CD14-positive monocyte (primary cell): ENCODE results near the gene SPAAR. TPM values are rescaled to one million over a fixed set of nuclear protein-coding genes. Genes with fewer than 3 reads are reported as not detected.

Experiments
- DNase-seq, 3 donors: peaks; one replicate each; pipeline ENCODE4 v3.0.0-alpha.2; 2011 to 2022
- H2AFZ ChIP-seq: 2 replicates; pipeline ENCODE4 v1.6.0; 2012; ENCODE audit warnings: mild to moderate bottlenecking, low read depth, low read length, inconsistent platforms; ENCODE audit not compliant: insufficient read depth, poor library complexity, severe bottlenecking
- H3K27ac ChIP-seq, 2 donors: 1 replicate in 1 of 2; 2 replicates in 1 of 2; pipeline ENCODE4 v1.5.1; 2012 to 2013; ENCODE audit warnings: low read length in 2 of 2, control low read depth in 1 of 2, inconsistent platforms in 1 of 2, low read depth in 1 of 2, mild to moderate bottlenecking in 1 of 2
- H3K27me3 ChIP-seq, 2 donors: one replicate each; pipeline versions ENCODE4 v1.6.0 to v1.6.1; 2011 to 2013; ENCODE audit warnings: low read length in 2 of 2; ENCODE audit not compliant: control insufficient read depth in 2 of 2, insufficient read depth in 2 of 2
- H3K36me3 ChIP-seq, 2 donors: replicated peaks in 1 of 2; 1 replicate in 1 of 2; 2 replicates in 1 of 2; pipeline versions ENCODE4 v1.5.1 to v1.6.1; 2012 to 2013; ENCODE audit warnings: low read length in 2 of 2, control low read depth in 1 of 2, inconsistent platforms in 1 of 2, mild to moderate bottlenecking in 1 of 2; ENCODE audit not compliant: insufficient read depth in 2 of 2, control insufficient read depth in 1 of 2
- H3K4me1 ChIP-seq, 2 donors: 1 replicate in 1 of 2; 2 replicates in 1 of 2; pipeline versions ENCODE4 v1.5.1 to v1.6.1; 2012 to 2013; ENCODE audit warnings: low read length in 2 of 2, control low read depth in 1 of 2, inconsistent platforms in 1 of 2, mild to moderate bottlenecking in 1 of 2, moderate library complexity in 1 of 2; ENCODE audit not compliant: insufficient read depth in 2 of 2, control insufficient read depth in 1 of 2
- H3K4me2 ChIP-seq: replicated peaks from 2 replicates; pipeline ENCODE3; 2012; ENCODE audit warnings: low read length, moderate library complexity, mild to moderate bottlenecking; ENCODE audit not compliant: poor library complexity, severe bottlenecking; ENCODE audit errors: extremely low read depth
- H3K4me3 ChIP-seq, 3 experiments: fragments of 200-600 bp in 1 of 3; sonication (generic) in 1 of 3; replicated peaks in 1 of 3; 1 replicate in 2 of 3; 2 replicates in 1 of 3; pipeline ENCODE4 v1.5.1; 2011 to 2013; ENCODE audit warnings: low read length in 3 of 3, mild to moderate bottlenecking in 3 of 3, control low read depth in 2 of 3, low read depth in 2 of 3, inconsistent platforms in 1 of 3, moderate library complexity in 1 of 3
- H3K79me2 ChIP-seq: 2 replicates; pipeline ENCODE4 v1.6.0; 2012; ENCODE audit warnings: mild to moderate bottlenecking, control low read depth, inconsistent platforms, low read length, moderate library complexity; ENCODE audit not compliant: insufficient read depth
- H3K9ac ChIP-seq: 2 replicates; pipeline ENCODE4 v1.6.0; 2017; ENCODE audit warnings: low read length, mild to moderate bottlenecking; ENCODE audit not compliant: insufficient read depth, poor library complexity, severe bottlenecking
- H3K9me3 ChIP-seq, 2 donors: replicated peaks in 1 of 2; 1 replicate in 1 of 2; 2 replicates in 1 of 2; pipeline versions ENCODE4 v1.5.1 to v1.6.1; 2012 to 2013; ENCODE audit warnings: low read length in 2 of 2, control low read depth in 1 of 2; ENCODE audit not compliant: control insufficient read depth in 1 of 2, insufficient read depth in 1 of 2
- H4K20me1 ChIP-seq: 2 replicates; pipeline ENCODE4 v1.6.0; 2012; ENCODE audit warnings: mild to moderate bottlenecking, low read length, control low read depth, moderate library complexity; ENCODE audit not compliant: insufficient read depth
- H3K27ac Mint-ChIP-seq, 7 donors: one replicate each; pipeline ENCODE4 v1.8.0; 2020; ENCODE audit warnings: mild to moderate bottlenecking in 7 of 7, mixed read lengths in 7 of 7, moderate library complexity in 6 of 7, inconsistent platforms in 2 of 7
- H3K27me3 Mint-ChIP-seq, 3 donors: one replicate each; pipeline ENCODE4 v1.8.0; 2021 to 2022; ENCODE audit warnings: low read depth in 3 of 3, mild to moderate bottlenecking in 3 of 3, mixed read lengths in 3 of 3, moderate library complexity in 3 of 3, inconsistent platforms in 1 of 3
- H3K36me3 Mint-ChIP-seq, 2 donors: one replicate each; pipeline ENCODE4 v1.8.0; 2020; ENCODE audit warnings: mixed read lengths in 2 of 2, inconsistent platforms in 1 of 2, mild to moderate bottlenecking in 1 of 2
- H3K4me1 Mint-ChIP-seq: one replicate; pipeline ENCODE4 v1.8.0; 2020; ENCODE audit warnings: mild to moderate bottlenecking, mixed read lengths
- H3K4me3 Mint-ChIP-seq, 2 donors: one replicate each; pipeline ENCODE4 v1.8.0; 2020; ENCODE audit warnings: mild to moderate bottlenecking in 2 of 2, mixed read lengths in 2 of 2, moderate library complexity in 1 of 2
- H3K9me3 Mint-ChIP-seq, 7 donors: one replicate each; pipeline ENCODE4 v1.8.0; 2020 to 2022; ENCODE audit warnings: mixed read lengths in 7 of 7, mild to moderate bottlenecking in 6 of 7, moderate library complexity in 6 of 7, inconsistent platforms in 2 of 7
- WGBS: methylation state at CpG from one replicate; pipeline ENCODE4 v1.1.5; 2013; ENCODE audit warnings: missing lambda C conversion rate; ENCODE audit not compliant: insufficient coverage; 5-methylcytosine and 5-hydroxymethylcytosine counted together
- intact Hi-C, 2 donors: fragments of 100-400 bp; cut with micrococcal nuclease; formaldehyde crosslinking; loops; one replicate each; pipeline versions ENCODE4 v1.15.0 to v1.15.1; 2023
- polyA plus RNA-seq, 3 donors: library from polyadenylated mRNA; depleted of rRNA in 1 of 3; unstranded in 2 of 3; stranded (reverse) in 1 of 3; fragments of 300-500 nt in 2 of 3; fragments of >200 nt in 1 of 3; fragmentation: Illumina TruSeq in 2 of 3; gene quantifications; 1 replicate in 2 of 3; 2 replicates in 1 of 3; pipeline ENCODE4 v1.2.3, GENCODE V29; 2012 to 2021
- TF ChIP-seq, protein P1 (sequence below): fragments of 200-600 bp; IDR thresholded peaks from one replicate; pipeline ENCODE4 v1.8.0; 2022; ENCODE audit warnings: antibody characterized with exemption, mild to moderate bottlenecking

Gene SPAAR
- polyA plus RNA-seq, 3 donors = not detected

DNA sequence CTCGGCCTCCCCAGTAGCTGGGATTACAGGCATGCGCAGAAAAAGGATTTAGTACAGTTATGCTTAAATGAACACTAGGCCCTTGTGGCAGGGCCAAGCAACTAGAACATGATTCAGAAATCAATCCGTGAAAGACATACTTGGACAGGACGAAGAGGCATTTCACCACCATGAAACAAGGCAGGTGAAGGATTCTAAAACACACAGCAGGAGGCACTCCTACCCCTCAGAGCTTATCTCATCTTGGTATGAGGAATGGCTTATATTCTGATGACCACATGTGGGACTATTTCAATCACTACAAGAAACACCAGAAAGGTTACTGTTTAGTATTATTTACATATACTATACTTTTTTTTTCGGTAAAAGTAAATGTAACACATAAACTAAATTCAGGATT, 33.0 kb downstream of the SPAAR start:
- Histone ChIP-seq H3K27me3 (no peaks in the 10 kb centered on the region), H2AFZ (no peak overlapping the region), H3K27ac (no peak overlapping the region), H3K4me1 (peaks cover 4 to 11% of the 10 kb centered on the region in 2 donors), H3K79me2 (no peaks in the 10 kb centered on the region), H4K20me1 (no peaks in the 10 kb centered on the region), H3K4me2 (no peak overlapping the region), H3K4me3 (no peak overlapping the region), H3K36me3 (no peaks in the 10 kb centered on the region), H3K9ac (no peak overlapping the region), H3K9me3 (no peaks in the 10 kb centered on the region)
- H3K9me3 Mint-ChIP-seq = peaks cover 0 to 2% (median 0%) of the 10 kb centered on the region in 7 donors
- no peak for DNase-seq
- TF ChIP-seq, protein P1, sequence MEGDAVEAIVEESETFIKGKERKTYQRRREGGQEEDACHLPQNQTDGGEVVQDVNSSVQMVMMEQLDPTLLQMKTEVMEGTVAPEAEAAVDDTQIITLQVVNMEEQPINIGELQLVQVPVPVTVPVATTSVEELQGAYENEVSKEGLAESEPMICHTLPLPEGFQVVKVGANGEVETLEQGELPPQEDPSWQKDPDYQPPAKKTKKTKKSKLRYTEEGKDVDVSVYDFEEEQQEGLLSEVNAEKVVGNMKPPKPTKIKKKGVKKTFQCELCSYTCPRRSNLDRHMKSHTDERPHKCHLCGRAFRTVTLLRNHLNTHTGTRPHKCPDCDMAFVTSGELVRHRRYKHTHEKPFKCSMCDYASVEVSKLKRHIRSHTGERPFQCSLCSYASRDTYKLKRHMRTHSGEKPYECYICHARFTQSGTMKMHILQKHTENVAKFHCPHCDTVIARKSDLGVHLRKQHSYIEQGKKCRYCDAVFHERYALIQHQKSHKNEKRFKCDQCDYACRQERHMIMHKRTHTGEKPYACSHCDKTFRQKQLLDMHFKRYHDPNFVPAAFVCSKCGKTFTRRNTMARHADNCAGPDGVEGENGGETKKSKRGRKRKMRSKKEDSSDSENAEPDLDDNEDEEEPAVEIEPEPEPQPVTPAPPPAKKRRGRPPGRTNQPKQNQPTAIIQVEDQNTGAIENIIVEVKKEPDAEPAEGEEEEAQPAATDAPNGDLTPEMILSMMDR = no peak
- H3K27ac Mint-ChIP-seq = no peak overlapping the region
- intact Hi-C loops = no loop called here
- H3K27me3 Mint-ChIP-seq = peaks cover 0 to 5% (median 1%) of the 10 kb centered on the region in 3 donors
- no peaks in the 10 kb centered on the region for H3K36me3 Mint-ChIP-seq
- H3K4me1 Mint-ChIP-seq = peaks cover 15% of the 10 kb centered on the region
- no peak overlapping the region for H3K4me3 Mint-ChIP-seq
- 80% methylated on average over 2 of the region's 5 CpGs for WGBS

DNA sequence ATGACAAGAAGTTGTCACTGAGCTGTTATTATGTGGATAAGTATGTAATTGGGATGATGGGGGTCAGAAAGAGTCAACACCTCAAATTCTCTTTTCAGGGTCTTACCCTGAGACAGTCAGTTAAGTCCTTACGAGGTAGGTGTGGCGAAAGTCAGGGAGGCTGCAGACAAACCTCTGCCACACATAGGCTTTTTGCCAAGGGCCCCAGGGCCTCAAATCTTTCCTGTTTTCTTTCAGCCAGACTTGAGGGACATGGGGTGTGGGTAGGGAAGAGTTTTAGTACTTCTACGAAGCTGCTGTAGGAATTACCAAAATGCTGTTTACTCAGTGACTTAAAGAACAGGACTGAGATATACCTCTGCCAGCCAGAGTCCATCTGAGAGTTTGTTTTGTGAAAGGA, 34.9 kb downstream of the SPAAR start:
- no peak overlapping the region for H2AFZ ChIP-seq
- no peak for DNase-seq
- TF ChIP-seq, protein P1 = no peak
- no peaks in the 10 kb centered on the region for H3K9me3 Mint-ChIP-seq
- no CpG with 5 or more reads among the region's 3 CpGs for whole genome bisulfite sequencing
- H3K27ac Mint-ChIP-seq = no peak overlapping the region
- no peaks in the 10 kb centered on the region for H3K36me3 Mint-ChIP-seq
- peaks cover 0 to 2% of the 10 kb centered on the region in 2 donors for H3K27me3 ChIP-seq
- H3K36me3 ChIP-seq = no peaks in the 10 kb centered on the region
- H3K79me2 ChIP-seq = no peaks in the 10 kb centered on the region
- H3K27ac ChIP-seq = no peak overlapping the region
- peaks cover 4% of the 10 kb centered on the region for H3K4me1 Mint-ChIP-seq
- H3K4me2 ChIP-seq = no peak overlapping the region
- no peak overlapping the region for H3K4me3 ChIP-seq
- H3K9ac ChIP-seq = no peak overlapping the region
- H3K4me1 ChIP-seq = peaks cover 0 to 4% of the 10 kb centered on the region in 2 donors
- intact Hi-C loops = no loop called here
- no peaks in the 10 kb centered on the region for H3K9me3 ChIP-seq
- H4K20me1 ChIP-seq = no peaks in the 10 kb centered on the region
- no peak overlapping the region for H3K4me3 Mint-ChIP-seq
- H3K27me3 Mint-ChIP-seq = peaks cover 0 to 8% (median 1%) of the 10 kb centered on the region in 3 donors
